CD4-positive, alpha-beta memory T cell (primary cell): ENCODE measurements around the gene FAF1. TPM values are rescaled to one million over a fixed set of nuclear protein-coding genes. Genes with fewer than 3 reads are reported as not detected.
"Not testable (repeated sequence)": the region's sequence is repeated elsewhere in the genome, so short reads cannot be mapped to it uniquely, and the experiment has no call there.

ENCODE experiments used
- CTCF ChIA-PET: fragments of 350-600 bp; sonication (Branson Sonifier 250); formaldehyde crosslinking; loops from one replicate; lab custom pipeline; 2021; ENCODE audit warnings: inconsistent platforms; ENCODE audit not compliant: partially characterized antibody; lab: Charles Lee
- POLR2A ChIA-PET: fragments of 350-600 bp; sonication (Branson Sonifier 250); formaldehyde crosslinking; loops from one replicate; lab custom pipeline; 2021; ENCODE audit not compliant: partially characterized antibody; lab: Charles Lee
- DNase-seq, 5 donors: peaks; one replicate each; pipeline versions ENCODE4 v3.0.0 to v3.0.0-alpha.2; 2020 to 2022; ENCODE audit warnings: mixed read lengths in 1 of 5
- H3K27ac ChIP-seq: one replicate; pipeline ENCODE4 v1.7.0; 2013; ENCODE audit warnings: low read depth, low read length
- H3K27me3 ChIP-seq: 2 replicates; pipeline ENCODE4 v1.7.0; 2013; ENCODE audit warnings: mild to moderate bottlenecking, low read length, moderate library complexity; ENCODE audit not compliant: insufficient read depth
- H3K36me3 ChIP-seq: 2 replicates; pipeline ENCODE4 v1.7.0; 2013; ENCODE audit warnings: mild to moderate bottlenecking, low read length, moderate library complexity; ENCODE audit not compliant: insufficient read depth
- H3K4me1 ChIP-seq: 2 replicates; pipeline ENCODE4 v1.7.0; 2013; ENCODE audit warnings: mild to moderate bottlenecking, low read length, moderate library complexity; ENCODE audit not compliant: insufficient read depth
- H3K4me3 ChIP-seq, 2 donors: one replicate each; pipeline ENCODE4 v1.7.0; 2013; ENCODE audit warnings: low read length in 2 of 2, mild to moderate bottlenecking in 1 of 2
- H3K9me3 ChIP-seq, 2 donors: one replicate each; pipeline ENCODE4 v1.7.0; 2013; ENCODE audit warnings: low read length in 2 of 2, control low read depth in 1 of 2; ENCODE audit not compliant: control insufficient read depth in 1 of 2
- H3K27ac Mint-ChIP-seq, 7 donors: one replicate each; pipeline ENCODE4 v1.8.0; 2020 to 2021; ENCODE audit warnings: mixed read lengths in 7 of 7, mild to moderate bottlenecking in 6 of 7, inconsistent platforms in 3 of 7, moderate library complexity in 3 of 7
- H3K27me3 Mint-ChIP-seq, 2 donors: one replicate each; pipeline ENCODE4 v1.8.0; 2020 to 2021; ENCODE audit warnings: mixed read lengths in 2 of 2
- H3K36me3 Mint-ChIP-seq, 2 donors: one replicate each; pipeline ENCODE4 v1.8.0; 2020 to 2021; ENCODE audit warnings: mixed read lengths in 2 of 2, inconsistent platforms in 1 of 2, mild to moderate bottlenecking in 1 of 2
- H3K4me1 Mint-ChIP-seq, 4 donors: one replicate each; pipeline ENCODE4 v1.8.0; 2020 to 2021; ENCODE audit warnings: mixed read lengths in 4 of 4, mild to moderate bottlenecking in 1 of 4
- H3K4me3 Mint-ChIP-seq, 8 donors: one replicate each; pipeline ENCODE4 v1.8.0; 2020 to 2021; ENCODE audit warnings: mixed read lengths in 8 of 8, mild to moderate bottlenecking in 7 of 8, moderate library complexity in 6 of 8, inconsistent platforms in 3 of 8
- H3K9me3 Mint-ChIP-seq, 8 donors: one replicate each; pipeline ENCODE4 v1.8.0; 2020 to 2021; ENCODE audit warnings: mixed read lengths in 8 of 8, mild to moderate bottlenecking in 5 of 8, inconsistent platforms in 3 of 8, moderate library complexity in 1 of 8
- intact Hi-C: fragments of 100-400 bp; cut with micrococcal nuclease; formaldehyde crosslinking; loops from one replicate; pipeline ENCODE4 v1.15.1; 2023
- polyA plus RNA-seq, 2 donors: library from polyadenylated mRNA; unstranded; fragments of 300-500 nt; fragmentation: Illumina TruSeq; gene quantifications; one replicate each; pipeline ENCODE4 v1.2.3, GENCODE V29; 2021
- total RNA-seq, 2 experiments: library from RNA; stranded (reverse); gene quantifications; one replicate each; pipeline ENCODE4 v1.2.3, GENCODE V29; 2021

The FAF1 gene
- 10 to 100 TPM; 50.0 to 57.7 TPM for total RNA-seq
- polyA plus RNA-seq, result 10 to 100 TPM; 36.0 to 60.2 TPM

DNA sequence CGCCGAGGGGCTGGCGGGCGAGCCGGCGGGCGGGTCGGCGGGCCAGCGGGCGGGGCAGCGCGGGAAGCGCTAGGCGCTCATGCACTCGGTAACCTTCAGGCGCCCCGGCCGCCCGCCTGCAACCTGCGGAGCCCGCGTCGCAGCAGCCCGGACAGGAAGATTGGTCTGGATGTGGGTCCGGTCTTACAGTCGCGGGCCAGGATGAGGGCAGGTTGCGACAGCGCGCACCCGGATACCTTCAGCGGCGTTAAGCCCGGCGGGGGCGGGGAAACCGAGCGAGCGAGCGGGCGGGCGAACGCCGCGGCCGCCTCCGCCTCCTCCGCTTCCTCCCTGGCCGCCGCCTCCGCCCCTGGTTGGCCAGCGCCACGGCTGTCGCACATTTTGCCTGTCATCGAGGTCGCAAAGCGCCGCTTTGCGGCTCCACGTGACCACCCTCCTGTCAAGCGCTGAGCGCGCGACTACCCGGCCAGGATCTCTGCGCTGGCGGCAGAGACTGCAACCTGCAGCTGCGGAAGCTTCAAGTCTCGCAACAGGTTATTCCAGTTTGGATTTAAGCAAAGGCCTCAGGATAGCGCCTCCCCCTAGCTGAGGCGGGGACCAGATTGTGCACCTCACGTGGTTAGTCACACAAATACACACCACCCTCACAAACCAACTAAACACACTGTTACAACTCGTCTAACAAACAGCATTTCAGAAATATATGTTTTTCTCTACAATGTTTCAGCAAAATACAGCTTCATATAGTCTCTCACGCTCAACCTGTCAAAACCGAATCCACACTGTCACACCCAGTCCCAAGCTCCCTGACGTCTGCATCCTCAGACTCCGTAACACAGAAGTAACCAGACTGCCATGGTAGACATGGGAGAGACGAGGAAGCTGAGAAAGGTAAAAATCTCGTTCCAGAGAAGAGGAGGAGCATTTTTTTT is at the start of gene FAF1:
Gene FAF1, minus strand, starts transcription at position 355 of the 932 bp plus-strand sequence. CDS start 456 bp downstream, outside the sequence.
- peak; percentile 97 to 98 (median 98) for DNase-seq
- H3K36me3 Mint-ChIP-seq, result peaks cover 0 to 6% of the 10 kb centered on the region in 2 donors
- H3K27ac Mint-ChIP-seq, result peak within 1 kb of the TSS; percentile 90 to 98 (median 97)
- intact Hi-C loops, result loop anchor here (1.0 to 10.0 kb wide), 3 partner anchors 8 to 775 kb away; no protein-coding TSS in a partner anchor
- no peaks in the 10 kb centered on the region for H3K27me3 Mint-ChIP-seq
- POLR2A ChIA-PET, result interaction anchor here (0.8 to 4.6 kb wide), 6 partner anchors 9 to 276 kb away, joined by 3 to 122 read pairs (median 8); partner anchors contain the start of genes CDKN2C and RNF11
- peak within 1 kb of the TSS; percentile 89 to 91 for H3K4me3 ChIP-seq
- H3K36me3 ChIP-seq, result no peaks in the 10 kb centered on the region
- CTCF ChIA-PET, result interaction anchor here (0.6 to 3.3 kb wide), 9 partner anchors 9 to 231 kb away, joined by 3 to 25 read pairs (median 5); partner anchors contain the start of gene CDKN2C
- no peaks in the 10 kb centered on the region for H3K27me3 ChIP-seq
- peaks cover 13% of the 10 kb centered on the region for H3K4me1 ChIP-seq
- peak within 1 kb of the TSS; percentile 93 to 99 (median 96) for H3K4me3 Mint-ChIP-seq
- H3K27ac ChIP-seq, result peak within 1 kb of the TSS; percentile 63
- H3K4me1 Mint-ChIP-seq, result peaks cover 16 to 26% (median 21%) of the 10 kb centered on the region in 4 donors
- H3K9me3 ChIP-seq, result no peaks in the 10 kb centered on the region
- H3K9me3 Mint-ChIP-seq, result peaks cover 0 to 2% (median 0%) of the 10 kb centered on the region in 8 donors

DNA sequence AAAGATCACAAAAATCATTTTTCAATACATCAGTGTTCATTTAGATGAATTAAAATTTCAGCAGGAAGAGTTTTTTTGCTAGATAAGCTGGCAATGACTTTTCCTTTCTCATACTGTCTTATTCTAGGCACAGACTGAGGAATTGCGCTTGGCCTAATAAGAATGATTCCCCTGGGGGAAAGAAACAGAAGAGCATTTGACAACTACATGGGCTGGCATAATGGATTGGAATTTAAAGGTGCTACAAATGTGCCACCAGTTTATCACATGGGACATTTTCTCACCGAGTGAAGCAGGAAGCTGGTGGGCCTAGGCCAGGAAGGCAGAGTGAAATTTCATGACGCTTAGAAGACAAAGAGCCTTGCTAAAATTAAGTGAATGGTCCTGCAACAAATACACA is 49.3 kb upstream of the FAF1 start:
- H3K4me1 Mint-ChIP-seq, result no peaks in the 10 kb centered on the region
- H3K4me3 ChIP-seq, result no peak overlapping the region
- no peaks in the 10 kb centered on the region for H3K27me3 ChIP-seq
- no peak overlapping the region for H3K27ac Mint-ChIP-seq
- H3K4me1 ChIP-seq, result no peaks in the 10 kb centered on the region
- intact Hi-C loops, result no loop called here
- H3K9me3 ChIP-seq, result no peaks in the 10 kb centered on the region
- CTCF ChIA-PET, result no interaction called here
- peaks cover 3 to 21% (median 8%) of the 10 kb centered on the region in 8 donors for H3K9me3 Mint-ChIP-seq
- no peak overlapping the region for H3K27ac ChIP-seq
- DNase-seq, result no peak
- H3K36me3 ChIP-seq, result no peaks in the 10 kb centered on the region
- H3K27me3 Mint-ChIP-seq, result peaks cover 0 to 3% of the 10 kb centered on the region in 2 donors
- POLR2A ChIA-PET, result no interaction called here
- H3K36me3 Mint-ChIP-seq, result peaks cover 0 to 4% of the 10 kb centered on the region in 2 donors
- no peak overlapping the region for H3K4me3 Mint-ChIP-seq

DNA sequence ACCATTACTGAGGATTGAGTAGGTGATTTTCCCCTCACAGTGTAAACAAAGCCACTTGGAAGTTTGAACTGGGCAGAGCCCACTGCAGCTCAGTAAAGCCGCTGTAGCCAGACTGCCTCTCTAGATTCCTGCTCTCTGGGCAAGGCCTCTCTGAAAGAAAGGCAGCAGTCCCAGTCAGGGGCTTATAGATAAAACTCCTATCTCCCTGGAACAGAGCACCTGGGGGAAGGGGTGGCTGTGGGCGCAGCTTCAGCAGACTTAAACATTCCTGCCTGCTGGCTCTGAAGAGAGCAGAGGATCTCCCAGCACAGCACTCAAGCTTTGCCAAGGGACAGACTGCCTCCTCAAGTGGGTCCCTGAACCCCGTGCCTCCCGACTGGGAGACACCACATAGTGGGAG is 45.5 kb upstream of the FAF1 start:
- H3K36me3 Mint-ChIP-seq, H3K9me3 ChIP-seq, CTCF ChIA-PET, H3K4me3 Mint-ChIP-seq, POLR2A ChIA-PET, H3K27ac Mint-ChIP-seq, H3K36me3 ChIP-seq, H3K27ac ChIP-seq, H3K27me3 Mint-ChIP-seq, H3K4me1 ChIP-seq, H3K9me3 Mint-ChIP-seq, H3K27me3 ChIP-seq, H3K4me3 ChIP-seq, intact Hi-C loops, DNase-seq, H3K4me1 Mint-ChIP-seq: not testable (repeated sequence)

DNA sequence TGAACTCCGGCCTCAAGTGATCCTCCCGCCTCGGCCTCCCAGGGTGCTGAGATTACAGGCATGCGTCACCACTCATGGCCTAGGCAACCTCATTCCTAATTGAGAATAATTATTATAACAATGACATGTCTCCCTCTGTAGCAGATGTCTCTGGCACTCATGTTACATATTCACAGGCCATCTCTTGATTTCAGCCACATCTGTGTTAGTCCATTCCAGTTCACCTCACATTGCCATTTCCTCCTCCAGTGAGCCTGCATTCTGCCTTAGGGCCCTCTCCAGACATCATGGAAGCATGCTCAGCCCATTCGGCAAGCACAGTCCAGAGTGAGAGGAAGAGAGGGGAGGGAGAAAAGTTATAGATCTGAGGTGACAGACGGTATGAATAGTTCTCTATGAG is 42.4 kb upstream of the FAF1 start:
- no peak overlapping the region for H3K27ac Mint-ChIP-seq
- DNase-seq, result no peak
- Histone ChIP-seq H3K27ac (no peak overlapping the region), H3K4me3 (no peak overlapping the region), H3K9me3 (no peaks in the 10 kb centered on the region), H3K36me3 (no peaks in the 10 kb centered on the region), H3K4me1 (no peaks in the 10 kb centered on the region), H3K27me3 (no peaks in the 10 kb centered on the region)
- no peaks in the 10 kb centered on the region for H3K4me1 Mint-ChIP-seq
- H3K27me3 Mint-ChIP-seq, result peaks cover 0 to 4% of the 10 kb centered on the region in 2 donors
- H3K9me3 Mint-ChIP-seq, result peaks cover 0 to 5% (median 0%) of the 10 kb centered on the region in 8 donors
- H3K36me3 Mint-ChIP-seq, result no peaks in the 10 kb centered on the region
- no peak overlapping the region for H3K4me3 Mint-ChIP-seq
- POLR2A ChIA-PET, result no interaction called here
- intact Hi-C loops, result no loop called here
- CTCF ChIA-PET, result no interaction called here

DNA sequence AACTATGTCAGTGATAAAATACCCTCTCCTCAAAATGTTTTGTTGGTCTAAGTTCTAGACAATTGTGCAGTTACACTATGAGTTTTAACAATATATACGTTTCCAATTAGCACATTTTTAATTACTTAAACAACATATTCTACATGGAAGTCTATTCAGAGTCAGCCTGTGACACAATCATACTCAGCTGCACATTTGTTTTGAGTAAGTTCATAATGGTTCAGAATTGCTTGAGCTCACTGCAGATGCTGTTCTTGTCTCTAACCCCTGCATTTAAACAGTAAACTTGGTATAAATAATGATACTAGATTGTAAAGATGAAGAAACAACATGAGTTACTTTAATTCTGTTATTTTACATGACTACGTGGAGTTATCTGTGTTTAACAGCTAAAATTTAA is 40.6 kb upstream of the FAF1 start:
- Histone ChIP-seq H3K9me3 (no peaks in the 10 kb centered on the region), H3K36me3 (no peaks in the 10 kb centered on the region), H3K4me1 (no peaks in the 10 kb centered on the region), H3K27me3 (no peaks in the 10 kb centered on the region), H3K27ac (no peak overlapping the region), H3K4me3 (no peak overlapping the region)
- peaks cover 0 to 4% of the 10 kb centered on the region in 2 donors for H3K27me3 Mint-ChIP-seq
- ChIA-PET CTCF (no interaction called here), POLR2A (no interaction called here)
- peaks cover 0 to 3% (median 0%) of the 10 kb centered on the region in 8 donors for H3K9me3 Mint-ChIP-seq
- no peak for DNase-seq
- H3K4me3 Mint-ChIP-seq, result no peak overlapping the region
- intact Hi-C loops, result no loop called here
- no peaks in the 10 kb centered on the region for H3K4me1 Mint-ChIP-seq
- no peaks in the 10 kb centered on the region for H3K36me3 Mint-ChIP-seq
- no peak overlapping the region for H3K27ac Mint-ChIP-seq

DNA sequence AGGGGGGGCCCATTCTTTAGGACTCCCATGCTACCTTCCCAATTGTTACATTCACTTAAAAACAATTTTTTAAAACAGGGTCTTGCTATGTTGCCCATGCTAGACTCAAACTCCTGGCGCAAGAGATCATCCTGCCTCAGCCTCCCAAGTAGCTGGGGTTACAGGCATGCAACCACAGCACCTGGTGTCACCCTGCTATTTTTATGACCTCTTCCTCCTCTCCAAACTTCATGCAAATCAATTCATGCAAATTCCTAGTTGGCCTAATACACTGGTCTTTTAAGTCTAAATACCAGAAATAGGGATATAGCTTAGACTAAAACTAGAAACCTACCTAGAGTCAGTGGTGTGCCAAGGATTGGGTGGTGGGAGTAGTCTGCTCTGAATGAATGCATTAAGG is 40.1 kb upstream of the FAF1 start:
- CTCF ChIA-PET, result no interaction called here

DNA sequence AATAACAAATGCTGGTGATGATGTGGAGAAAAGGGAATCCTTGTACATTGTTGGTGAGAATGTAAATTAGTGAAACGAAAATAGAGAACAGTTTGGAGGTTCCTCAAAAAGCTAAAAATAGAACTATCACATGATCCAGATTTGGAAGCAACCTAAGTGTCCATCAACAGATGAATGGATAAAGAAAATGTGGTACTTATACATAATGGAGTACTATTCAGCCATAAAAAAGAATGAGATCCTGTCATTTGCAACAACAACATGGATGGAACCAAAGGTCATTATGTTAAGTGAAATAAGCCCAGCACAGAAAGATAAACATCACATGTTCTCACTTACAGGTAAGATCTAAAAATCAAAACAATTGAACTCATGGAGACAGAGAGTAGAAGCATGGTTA is 39.3 kb upstream of the FAF1 start:
- H3K4me1 Mint-ChIP-seq, H3K4me3 ChIP-seq, H3K36me3 Mint-ChIP-seq, intact Hi-C loops, POLR2A ChIA-PET, H3K27me3 ChIP-seq, H3K9me3 Mint-ChIP-seq, H3K4me3 Mint-ChIP-seq, DNase-seq, H3K4me1 ChIP-seq, H3K9me3 ChIP-seq, H3K27me3 Mint-ChIP-seq, H3K36me3 ChIP-seq, CTCF ChIA-PET, H3K27ac ChIP-seq: not testable (repeated sequence)
- peak overlapping the region in 1 of 7 donors; percentile 2 for H3K27ac Mint-ChIP-seq

More for the DNA sequence above, 40.1 kb upstream of the FAF1 start:
- Mint-ChIP-seq H3K4me3 (no peak overlapping the region), H3K36me3 (no peaks in the 10 kb centered on the region), H3K9me3 (peaks cover 0 to 3% (median 0%) of the 10 kb centered on the region in 8 donors), H3K27ac (no peak overlapping the region), H3K27me3 (peaks cover 0 to 4% of the 10 kb centered on the region in 2 donors), H3K4me1 (no peaks in the 10 kb centered on the region)
- Histone ChIP-seq H3K36me3 (no peaks in the 10 kb centered on the region), H3K9me3 (no peaks in the 10 kb centered on the region), H3K4me3 (no peak overlapping the region), H3K4me1 (no peaks in the 10 kb centered on the region), H3K27ac (no peak overlapping the region), H3K27me3 (no peaks in the 10 kb centered on the region)
- intact Hi-C loops, result no loop called here
- POLR2A ChIA-PET, result no interaction called here
- DNase-seq, result no peak
